ENCODE measurements around the gene WNK3.

- no peak for TF ChIP-seq ZBTB43 (CRISPR knock-in tag; IDR thresholded peaks at IDR 0.05)
- no peak for TF ChIP-seq MAZ (CRISPR knock-in tag; conservative IDR thresholded peaks at IDR 0.05 in 1 of 2, IDR thresholded peaks at IDR 0.05 in 1 of 2)
- TF ChIP-seq POLR2A (conservative IDR thresholded peaks at IDR 0.05) = no peak
- TF ChIP-seq CBFA2T2 (conservative IDR thresholded peaks at IDR 0.05) = no peak
- no peak for TF ChIP-seq ARID4B (CRISPR knock-in tag; IDR thresholded peaks at IDR 0.05)
- no peak for TF ChIP-seq CTCF (IDR thresholded peaks at IDR 0.05 in 2 of 3, conservative IDR thresholded peaks at IDR 0.05 in 1 of 3; ENCODE audit: insufficient read depth in 2 of 3, low read depth in 1 of 3, low read length in 3 of 3)
- TF ChIP-seq SRF (CRISPR knock-in tag; IDR thresholded peaks at IDR 0.05) = no peak
- no peak for TF ChIP-seq TCF7 (IDR thresholded peaks at IDR 0.05; ENCODE audit: borderline replicate concordance)
- TF ChIP-seq HDAC6 (IDR thresholded peaks at IDR 0.05; ENCODE audit: low read depth, low read length) = no peak
- TF ChIP-seq ZBTB26 (CRISPR knock-in tag; IDR thresholded peaks at IDR 0.05) = no peak
- TF ChIP-seq MXI1 (IDR thresholded peaks at IDR 0.05; ENCODE audit: low read depth, low read length) = no peak
- no peak for TF ChIP-seq NR2C2 (CRISPR knock-in tag; IDR thresholded peaks at IDR 0.05)
- no peak for TF ChIP-seq NR2C2 (tag; IDR thresholded peaks at IDR 0.05)
- no peak for TF ChIP-seq SIRT6 (IDR thresholded peaks at IDR 0.05; ENCODE audit: low read depth, low read length)
Observed at GRCh38 chrX:54173791-54174190, 184.1 kb downstream of the WNK3 start.
